GM23338 (cell line): Measurements from ENCODE around the gene PKNOX2. TPM values are rescaled to one million over a fixed set of nuclear protein-coding genes. Genes with fewer than 3 reads are reported as not detected.

Experiments used
- CREB1 ChIP-seq: fragments of 250-450 bp; sonication (Bioruptor Pico); IDR thresholded peaks from 2 replicates; pipeline ENCODE4 v1.5.0; 2020; ENCODE audit warnings: low read depth, mild to moderate bottlenecking, moderate library complexity
- CTCF ChIP-seq, 2 experiments: fragments of 200-600 bp in 1 of 2; sonication (generic) in 1 of 2; conservative IDR thresholded peaks; 2 replicates each; pipeline versions ENCODE4 v1.5.1 to v1.6.1; 2016 to 2017; ENCODE audit warnings: antibody characterized with exemption in 2 of 2, low read depth in 2 of 2, mild to moderate bottlenecking in 2 of 2, moderate library complexity in 1 of 2
- EZH2 ChIP-seq: fragments of 200-600 bp; sonication (generic); IDR thresholded peaks from one replicate; pipeline ENCODE4 v1.8.0; 2017; ENCODE audit warnings: antibody characterized with exemption, mild to moderate bottlenecking, low read depth; ENCODE audit not compliant: unreplicated experiment
- POLR2AphosphoS5 ChIP-seq: IDR thresholded peaks from 2 replicates; pipeline ENCODE4 v1.6.1; 2016; ENCODE audit warnings: antibody characterized with exemption, low read depth
- REST ChIP-seq: IDR thresholded peaks from one replicate; pipeline ENCODE4 v1.6.1; 2018; ENCODE audit warnings: antibody characterized with exemption; ENCODE audit not compliant: unreplicated experiment
- ZNF462 ChIP-seq: fragments of 250-450 bp; sonication (Bioruptor Pico); IDR thresholded peaks from 2 replicates; pipeline ENCODE4 v1.5.0; 2020; ENCODE audit warnings: mild to moderate bottlenecking, moderate library complexity
- polyA plus RNA-seq: library from polyadenylated mRNA; unstranded; fragments of >200 nt; fragmentation: Nextera tagmentation; extraction: Ambion mirVana; gene quantifications from 2 replicates; pipeline ENCODE4 v1.2.1, GENCODE V29; 2016
- total RNA-seq: library from RNA; depleted of rRNA; stranded (reverse); fragments of >200 nt; shearing (Covaris generic); gene quantifications from 2 replicates; pipeline ENCODE4 v1.2.3, GENCODE V29; 2014

The PKNOX2 gene
- total and polyA plus RNA-seq, 2 experiments from 2014 or later: 0.42 to 0.83 TPM

- TF ChIP-seq ZNF462 (CRISPR knock-in tag) (no peak), POLR2AphosphoS5 (no peak), EZH2 (no peak), CTCF (conservative IDR thresholded peaks at IDR 0.05; ENCODE audit: low read depth in 2 of 2) (no peak), REST (no peak), CREB1 (CRISPR knock-in tag) (no peak)
Observed at GRCh38 chr11:125376117-125376516, 211.6 kb downstream of the PKNOX2 start (continued).
